ENCODE data around the gene SHANK3. TPM values are rescaled to one million over a fixed set of nuclear protein-coding genes. Genes with fewer than 3 reads are reported as not detected.

The SHANK3 gene
- total and polyA plus RNA-seq, 2 of the 4 experiments (the other 2 are of a cell fraction) = 0.18 to 1.5 TPM

GRCh38 chr22:50691521-50691920 is 18.9 kb downstream of the SHANK3 start:
- Histone ChIP-seq H3K27me3 (ENCODE audit: control insufficient read depth, insufficient read depth, low read length) (peaks cover 16% of the 10 kb centered on the region), H2BK20ac (ENCODE audit: low read depth, low read length) (no peak overlapping the region), H4K5ac (ENCODE audit: low read depth, low read length) (no peak overlapping the region), H3K4ac (ENCODE audit: low read depth, low read length) (no peak overlapping the region), H3K4me1 (ENCODE audit: control insufficient read depth, insufficient read depth, low read length) (no peaks in the 10 kb centered on the region), H4K91ac (ENCODE audit: insufficient read depth, low read depth, low read length) (no peak overlapping the region), H3K23ac (ENCODE audit: low read depth, low read length) (no peak overlapping the region), H3K9me3 (ENCODE audit: control insufficient read depth, insufficient read depth, low read length) (no peaks in the 10 kb centered on the region), H2AK5ac (ENCODE audit: low read depth, low read length) (no peak overlapping the region), H3K9ac (ENCODE audit: low read depth, low read length) (no peak overlapping the region), H3K4me3 (ENCODE audit: insufficient read depth, low read depth, low read length) (no peak overlapping the region), H3K18ac (ENCODE audit: low read depth, low read length) (no peak overlapping the region), H3K36me3 (ENCODE audit: control insufficient read depth, insufficient read depth, low read length) (no peaks in the 10 kb centered on the region), H3K79me1 (ENCODE audit: low read depth in 1 of 2, low read length in 2 of 2) (no peaks in the 10 kb centered on the region), H3K4me2 (ENCODE audit: low read depth, low read length) (no peak overlapping the region), H2BK120ac (ENCODE audit: low read depth, low read length) (no peak overlapping the region), H3K9me1 (ENCODE audit: insufficient read depth, low read length) (no peaks in the 10 kb centered on the region), H2AFZ (replicated peaks; ENCODE audit: low read length, poor library complexity) (no peak overlapping the region), H2AK9ac (replicated peaks; ENCODE audit: low read depth, low read length, poor library complexity) (no peak overlapping the region), H3K56ac (ENCODE audit: extremely low read depth, insufficient read depth, low read length) (no peak overlapping the region), H2BK15ac (ENCODE audit: low read depth, low read length) (no peak overlapping the region), H4K20me1 (ENCODE audit: insufficient read depth, low read length) (no peaks in the 10 kb centered on the region), H3K14ac (replicated peaks; ENCODE audit: low read depth, low read length) (no peak overlapping the region), H3K27ac (ENCODE audit: insufficient read depth, low read length) (no peak overlapping the region), H4K8ac (ENCODE audit: low read depth in 2 of 2, low read length in 2 of 2) (no peak overlapping the region), H2BK5ac (ENCODE audit: low read depth, low read length, poor library complexity, severe bottlenecking) (no peak overlapping the region)
- intact Hi-C loops (cut with micrococcal nuclease) (loop anchor here (5.0 kb wide), 1 partner anchor 69 kb away; no protein-coding TSS in a partner anchor), in situ Hi-C loops (cut with MboI; ENCODE audit: low sequenced_read_pairs) (no loop called here), dilution Hi-C loops (cut with HindIII; ENCODE audit: low sequenced_read_pairs, unreplicated experiment) (no loop called here)
- peak; percentile 56 for TF ChIP-seq RAD21 (IDR thresholded peaks at IDR 0.05; ENCODE audit: low read length)
- TF ChIP-seq CTCF (conservative IDR thresholded peaks at IDR 0.05; ENCODE audit: low read depth, low read length) = peak; percentile 60
- TF ChIP-seq SMC3 (IDR thresholded peaks at IDR 0.05; ENCODE audit: low read depth, low read length) = peak; percentile 69
- no peak for TF ChIP-seq MAFK (IDR thresholded peaks at IDR 0.05; ENCODE audit: low read depth, low read length)
- BruUV-seq (replicated peaks) = no TSS peak
- peak; percentile 59 for ATAC-seq (ENCODE audit: low read depth)
- ChIA-PET POLR2A (ENCODE audit: unreplicated experiment) (no interaction called here), CTCF (interaction anchor here (1.0 kb wide), 1 partner anchor 18 kb away, joined by 3 read pairs; no protein-coding TSS in a partner anchor)
- no CpG with 5 or more reads among the region's 2 CpGs for WGBS, 2 experiments (ENCODE audit: extremely low coverage in 2 of 2, insufficient read length in 1 of 2)
- peak; percentile 44 for DNase-seq

All from IMR-90 (cell line).